ENCODE data around the gene CYBB. TPM values are rescaled to one million over a fixed set of nuclear protein-coding genes. Genes with fewer than 3 reads are reported as not detected.

CYBB gene
- polyA plus RNA-seq, 1 of the 3 experiments (the other 2 are of a cell fraction): not detected

DNA sequence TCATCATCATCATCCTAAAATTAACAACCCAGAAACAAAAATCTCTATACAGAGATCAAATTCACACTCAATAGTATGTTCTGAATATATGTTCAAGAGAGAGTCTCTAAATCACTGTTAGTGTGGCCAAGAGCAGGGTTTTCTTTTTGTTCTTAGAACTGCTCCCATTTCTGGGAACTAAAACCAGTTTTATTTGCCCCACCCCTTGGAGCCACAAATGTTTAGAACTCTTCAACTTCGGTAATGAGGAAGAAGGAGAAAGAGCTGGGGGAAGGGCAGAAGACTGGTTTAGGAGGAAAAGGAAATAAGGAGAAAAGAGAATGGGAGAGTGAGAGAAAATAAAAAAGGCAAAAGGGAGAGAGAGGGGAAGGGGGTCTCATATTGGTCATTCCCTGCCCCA, 32.3 kb downstream of the CYBB start:
- no peaks in the 10 kb centered on the region for H3K9me2 ChIP-seq
- H3K36me3 ChIP-seq (replicated peaks in 1 of 2; ENCODE audit: control insufficient read depth in 1 of 2, insufficient read depth in 2 of 2, low read length in 1 of 2): no peaks in the 10 kb centered on the region
- no peaks in the 10 kb centered on the region for H4K20me1 ChIP-seq (ENCODE audit: insufficient read depth)
- H3K4me1 ChIP-seq (ENCODE audit: control insufficient read depth in 1 of 2, insufficient read depth in 2 of 2, low read depth in 1 of 2, low read length in 1 of 2): no peaks in the 10 kb centered on the region
- no peak for TF ChIP-seq EZH2phosphoT487 (IDR thresholded peaks at IDR 0.05; ENCODE audit: borderline replicate concordance, low read depth)
- no peak for TF ChIP-seq ZBTB33 (IDR thresholded peaks at IDR 0.05; ENCODE audit: borderline replicate concordance, low read depth)
- TF ChIP-seq, protein P1, sequence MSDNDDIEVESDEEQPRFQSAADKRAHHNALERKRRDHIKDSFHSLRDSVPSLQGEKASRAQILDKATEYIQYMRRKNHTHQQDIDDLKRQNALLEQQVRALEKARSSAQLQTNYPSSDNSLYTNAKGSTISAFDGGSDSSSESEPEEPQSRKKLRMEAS (IDR thresholded peaks at IDR 0.05; ENCODE audit: low read depth): no peak
- TF ChIP-seq POLR2AphosphoS5 (IDR thresholded peaks at IDR 0.05; ENCODE audit: low read depth, low read length): no peak
- TF ChIP-seq, protein P2, sequence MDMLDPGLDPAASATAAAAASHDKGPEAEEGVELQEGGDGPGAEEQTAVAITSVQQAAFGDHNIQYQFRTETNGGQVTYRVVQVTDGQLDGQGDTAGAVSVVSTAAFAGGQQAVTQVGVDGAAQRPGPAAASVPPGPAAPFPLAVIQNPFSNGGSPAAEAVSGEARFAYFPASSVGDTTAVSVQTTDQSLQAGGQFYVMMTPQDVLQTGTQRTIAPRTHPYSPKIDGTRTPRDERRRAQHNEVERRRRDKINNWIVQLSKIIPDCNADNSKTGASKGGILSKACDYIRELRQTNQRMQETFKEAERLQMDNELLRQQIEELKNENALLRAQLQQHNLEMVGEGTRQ (IDR thresholded peaks at IDR 0.05; ENCODE audit: borderline replicate concordance, low read depth, low read length): no peak
- no peak for TF ChIP-seq FOSL2 (IDR thresholded peaks at IDR 0.05; ENCODE audit: borderline replicate concordance, low read depth)
- TF ChIP-seq SMC3 (IDR thresholded peaks at IDR 0.05; ENCODE audit: low read depth, low read length): no peak
- TF ChIP-seq RAD21 (IDR thresholded peaks at IDR 0.05; ENCODE audit: low read length): no peak
- TF ChIP-seq TCF12 (IDR thresholded peaks at IDR 0.05): no peak
- no peak for TF ChIP-seq RFX5 (IDR thresholded peaks at IDR 0.05; ENCODE audit: low read length)
- no peak for TF ChIP-seq YY1 (IDR thresholded peaks at IDR 0.05; ENCODE audit: low read depth)
- no peak for TF ChIP-seq RCOR1 (IDR thresholded peaks at IDR 0.05; ENCODE audit: low read length)
- TF ChIP-seq USF1 (IDR thresholded peaks at IDR 0.05; ENCODE audit: borderline replicate concordance, low read depth): no peak
- no peak for TF ChIP-seq RXRA (IDR thresholded peaks at IDR 0.05; ENCODE audit: borderline replicate concordance, low read depth)
- TF ChIP-seq TEAD4 (IDR thresholded peaks at IDR 0.05; ENCODE audit: borderline replicate concordance, insufficient read depth): no peak
- POLR2A ChIA-PET: no interaction called here
- DNase-seq: no peak
- no peak overlapping the region for H3K4me3 ChIP-seq (ENCODE audit: low read depth in 2 of 2, low read length in 1 of 2)
- no peak overlapping the region for H2AFZ ChIP-seq (ENCODE audit: low read depth)
- no peaks in the 10 kb centered on the region for H3K9me3 ChIP-seq
- no peaks in the 10 kb centered on the region for H3K79me2 ChIP-seq (ENCODE audit: insufficient read depth)
- peaks cover 13% of the 10 kb centered on the region; the same call in 1 of the 2 replicates for H3K27me3 ChIP-seq (ENCODE audit: insufficient read depth)
- 9% methylated on average over 1 of the region's 1 CpG for WGBS (ENCODE audit: low lambda C conversion rate)
- H3F3A ChIP-seq (replicated peaks; ENCODE audit: insufficient read depth): no peaks in the 10 kb centered on the region
- no peak overlapping the region for H3K9ac ChIP-seq
- CTCF ChIA-PET: interaction anchor here (1.8 kb wide), 1 partner anchor 13 kb away, joined by 5 read pairs; no protein-coding TSS in a partner anchor
- no peak overlapping the region for H3K4me2 ChIP-seq
- no peak overlapping the region for H3K27ac ChIP-seq (ENCODE audit: low read depth in 2 of 2, low read length in 1 of 2)

All from SK-N-SH (cell line).